Activated CD8-positive, alpha-beta T cell treated with anti-CD3 and anti-CD28 coated beads for 36 hours (primary cell): ENCODE measurements around the gene SEMA7A. TPM values are rescaled to one million over a fixed set of nuclear protein-coding genes. Genes with fewer than 3 reads are reported as not detected.
A peak's percentile ranks its signal among the peaks of the same experiment; 100 is the strongest.
"Not testable (repeated sequence)": the region's sequence is repeated elsewhere in the genome, so short reads cannot be mapped to it uniquely, and the experiment has no call there.

Experiments used
- ATAC-seq: fragments of 200-7000 bp; cut with Tn5 transposase; one replicate; pipeline ENCODE4 v1.10.0; 2021; ENCODE audit warnings: mild to moderate bottlenecking, moderate library complexity
- CTCF ChIA-PET: fragments of 350-600 bp; sonication (Branson Sonifier 250); formaldehyde crosslinking; loops from one replicate; lab custom pipeline; 2021; ENCODE audit warnings: antibody characterized with exemption; lab: Charles Lee
- POLR2A ChIA-PET: fragments of 350-600 bp; sonication (Branson Sonifier 250); formaldehyde crosslinking; loops from one replicate; lab custom pipeline; 2021; ENCODE audit warnings: antibody characterized with exemption; lab: Charles Lee
- DNase-seq: peaks from one replicate; pipeline ENCODE4 v3.0.0-alpha.2; 2020
- H3K27ac Mint-ChIP-seq: one replicate; pipeline ENCODE4 v1.8.0; 2021; ENCODE audit warnings: mild to moderate bottlenecking, mixed read lengths
- H3K27me3 Mint-ChIP-seq: one replicate; pipeline ENCODE4 v1.8.0; 2021; ENCODE audit warnings: mixed read lengths
- H3K36me3 Mint-ChIP-seq: one replicate; pipeline ENCODE4 v1.8.0; 2021; ENCODE audit warnings: low read depth, mixed read lengths
- H3K4me1 Mint-ChIP-seq: one replicate; pipeline ENCODE4 v1.8.0; 2021; ENCODE audit warnings: low read depth, mixed read lengths
- H3K4me3 Mint-ChIP-seq: one replicate; pipeline ENCODE4 v1.8.0; 2021; ENCODE audit warnings: mild to moderate bottlenecking, moderate library complexity, mixed read lengths
- H3K9me3 Mint-ChIP-seq: one replicate; pipeline ENCODE4 v1.8.0; 2021; ENCODE audit warnings: mixed read lengths
- intact Hi-C: fragments of 100-400 bp; cut with micrococcal nuclease; formaldehyde crosslinking; loops from one replicate; pipeline ENCODE4 v1.10.0; 2022
- total RNA-seq, 2 experiments: library from RNA; stranded (reverse); gene quantifications; one replicate each; pipeline ENCODE4 v1.2.3, GENCODE V29; 2021
- TF ChIP-seq, protein P1 (sequence below): fragments of 200-600 bp; IDR thresholded peaks from one replicate; pipeline ENCODE4 v1.8.0; 2022; ENCODE audit warnings: antibody characterized with exemption, mild to moderate bottlenecking

The SEMA7A gene
- total RNA-seq, 2 experiments from 2014 or later, result 62.4 TPM

GRCh38 chr15:74458473-74458872 lies 24.7 kb upstream of the SEMA7A start:
- Mint-ChIP-seq H3K27me3 (no peaks in the 10 kb centered on the region), H3K27ac (peak overlapping the region; percentile 7), H3K36me3 (peaks cover 32% of the 10 kb centered on the region), H3K4me3 (no peak overlapping the region), H3K4me1 (peaks cover 52% of the 10 kb centered on the region), H3K9me3 (no peaks in the 10 kb centered on the region)
- ATAC-seq (no peak), DNase-seq (no peak)
- POLR2A ChIA-PET, result interaction anchor here (0.7 to 1.7 kb wide), 2 partner anchors 11 to 79 kb away, joined by 3 read pairs; no protein-coding TSS in a partner anchor
- intact Hi-C loops, result no loop called here
- TF ChIP-seq, protein P1, sequence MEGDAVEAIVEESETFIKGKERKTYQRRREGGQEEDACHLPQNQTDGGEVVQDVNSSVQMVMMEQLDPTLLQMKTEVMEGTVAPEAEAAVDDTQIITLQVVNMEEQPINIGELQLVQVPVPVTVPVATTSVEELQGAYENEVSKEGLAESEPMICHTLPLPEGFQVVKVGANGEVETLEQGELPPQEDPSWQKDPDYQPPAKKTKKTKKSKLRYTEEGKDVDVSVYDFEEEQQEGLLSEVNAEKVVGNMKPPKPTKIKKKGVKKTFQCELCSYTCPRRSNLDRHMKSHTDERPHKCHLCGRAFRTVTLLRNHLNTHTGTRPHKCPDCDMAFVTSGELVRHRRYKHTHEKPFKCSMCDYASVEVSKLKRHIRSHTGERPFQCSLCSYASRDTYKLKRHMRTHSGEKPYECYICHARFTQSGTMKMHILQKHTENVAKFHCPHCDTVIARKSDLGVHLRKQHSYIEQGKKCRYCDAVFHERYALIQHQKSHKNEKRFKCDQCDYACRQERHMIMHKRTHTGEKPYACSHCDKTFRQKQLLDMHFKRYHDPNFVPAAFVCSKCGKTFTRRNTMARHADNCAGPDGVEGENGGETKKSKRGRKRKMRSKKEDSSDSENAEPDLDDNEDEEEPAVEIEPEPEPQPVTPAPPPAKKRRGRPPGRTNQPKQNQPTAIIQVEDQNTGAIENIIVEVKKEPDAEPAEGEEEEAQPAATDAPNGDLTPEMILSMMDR, result no peak
- CTCF ChIA-PET, result interaction anchor here (1.4 to 1.9 kb wide), 3 partner anchors 19 to 76 kb away, joined by 3 to 6 read pairs (median 5); no protein-coding TSS in a partner anchor

GRCh38 chr15:74457036-74457435 lies 23.3 kb upstream of the SEMA7A start:
- peaks cover 50% of the 10 kb centered on the region for H3K4me1 Mint-ChIP-seq
- CTCF ChIA-PET, result interaction anchor here (1.9 to 38.4 kb wide), 2 partner anchors 18 to 78 kb away, joined by 5 to 840 read pairs; no protein-coding TSS in a partner anchor

DNA sequence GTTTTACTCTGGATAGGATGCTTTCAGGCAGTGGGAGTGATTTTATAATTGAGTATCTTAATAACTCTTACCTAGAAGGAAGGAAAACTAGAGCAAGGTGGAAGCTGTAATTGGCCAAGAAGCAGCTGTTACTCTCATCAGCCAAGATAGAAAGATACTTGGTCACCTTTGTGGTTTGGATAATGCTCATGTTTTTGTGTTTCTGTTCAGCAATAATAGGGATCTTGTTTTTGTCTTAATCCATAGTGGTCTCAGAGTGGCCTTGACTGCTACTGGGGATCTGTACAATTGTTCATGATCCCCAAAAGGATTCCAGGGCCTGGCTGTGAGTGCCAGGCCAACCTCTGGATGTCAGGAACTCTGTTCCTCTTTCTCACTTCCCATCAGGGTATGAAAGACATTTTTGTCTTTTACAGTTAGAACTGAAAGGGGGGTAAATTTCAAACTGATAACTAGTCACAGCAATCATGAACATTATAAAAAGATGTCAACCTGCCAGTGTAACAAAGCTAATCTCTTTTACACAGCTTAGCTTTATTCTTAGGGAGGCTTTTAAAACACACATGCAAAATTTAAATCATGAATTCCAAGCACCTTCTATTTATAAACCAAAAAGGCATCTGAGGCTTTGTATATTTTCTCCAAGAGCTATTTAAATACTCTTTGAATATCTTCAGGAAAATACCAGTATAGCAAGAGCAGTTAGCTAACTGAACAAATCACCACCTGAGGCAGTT lies 21.2 kb upstream of the SEMA7A start:
- no peaks in the 10 kb centered on the region for H3K9me3 Mint-ChIP-seq
- ChIA-PET CTCF (interaction anchor here (1.0 to 38.4 kb wide), 6 partner anchors 11 to 482 kb away, joined by 3 to 840 read pairs (median 5); no protein-coding TSS in a partner anchor), POLR2A (interaction anchor here (0.7 to 1.4 kb wide), 4 partner anchors 52 to 86 kb away, joined by 3 read pairs; partner anchors contain the start of gene ARID3B)
- H3K27ac Mint-ChIP-seq, result peak overlapping the region; percentile 73
- ATAC-seq, result no peak
- H3K27me3 Mint-ChIP-seq, result no peaks in the 10 kb centered on the region
- DNase-seq, result no peak
- H3K36me3 Mint-ChIP-seq, result peaks cover 40% of the 10 kb centered on the region
- H3K4me3 Mint-ChIP-seq, result no peak overlapping the region
- TF ChIP-seq, protein P1, result no peak
- intact Hi-C loops, result no loop called here
- peaks cover 38% of the 10 kb centered on the region for H3K4me1 Mint-ChIP-seq

More at GRCh38 chr15:74457036-74457435, 23.3 kb upstream of the SEMA7A start:
- H3K27me3 Mint-ChIP-seq, DNase-seq, H3K27ac Mint-ChIP-seq, POLR2A ChIA-PET, intact Hi-C loops, H3K9me3 Mint-ChIP-seq, ATAC-seq, H3K4me3 Mint-ChIP-seq: not testable (repeated sequence)
- peaks cover 31% of the 10 kb centered on the region for H3K36me3 Mint-ChIP-seq

DNA sequence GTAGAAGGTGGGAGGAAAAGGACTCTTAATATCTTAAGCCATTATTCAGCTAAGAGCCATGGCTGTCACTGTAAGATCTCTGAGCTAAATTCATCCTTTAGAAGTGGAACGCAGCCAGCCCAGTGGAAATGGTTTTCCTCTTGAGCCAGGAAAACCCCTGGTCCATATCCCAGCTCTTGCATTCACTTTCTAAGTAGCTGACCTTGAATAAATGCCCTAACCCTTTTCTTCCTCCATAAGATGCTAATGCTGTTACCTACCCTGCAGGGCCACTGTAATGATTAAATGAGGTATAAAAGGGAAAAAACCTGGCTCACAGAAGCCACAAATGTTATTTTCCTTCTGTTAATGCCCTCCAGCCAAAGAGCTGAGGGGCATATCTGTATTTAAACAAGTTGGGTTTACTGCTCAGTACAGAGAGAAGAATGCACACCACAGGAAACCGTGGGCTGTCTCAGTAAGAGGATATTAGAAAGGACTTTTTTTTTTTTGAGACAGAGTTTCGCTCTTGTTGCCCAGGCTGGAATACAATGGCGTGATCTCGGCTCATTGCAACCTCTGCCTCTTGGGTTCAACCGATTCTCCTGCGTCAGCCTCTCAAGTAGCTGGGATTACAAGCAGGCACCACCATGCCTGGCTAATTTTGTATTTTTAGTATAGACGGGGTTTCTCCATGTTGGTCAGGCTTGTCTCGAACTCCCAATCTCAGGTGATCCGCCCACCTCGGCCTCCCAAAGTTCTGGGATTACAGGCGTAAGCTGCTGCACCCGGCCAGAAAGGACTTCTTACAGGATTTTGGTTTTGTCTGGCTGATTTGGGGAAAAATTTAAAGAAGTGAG lies 20.4 kb upstream of the SEMA7A start:
- CTCF ChIA-PET, result interaction anchor here (0.6 to 38.4 kb wide), 8 partner anchors 8 to 481 kb away, joined by 3 to 840 read pairs (median 4); no protein-coding TSS in a partner anchor
- ATAC-seq (peak; percentile 88), DNase-seq (peak; percentile 63)
- Mint-ChIP-seq H3K9me3 (no peaks in the 10 kb centered on the region), H3K27ac (peak overlapping the region; percentile 73), H3K4me1 (peaks cover 38% of the 10 kb centered on the region), H3K27me3 (no peaks in the 10 kb centered on the region), H3K4me3 (no peak overlapping the region), H3K36me3 (peaks cover 46% of the 10 kb centered on the region)
- POLR2A ChIA-PET, result interaction anchor here (0.7 to 1.8 kb wide), 3 partner anchors 12 to 81 kb away, joined by 3 to 9 read pairs (median 3); no protein-coding TSS in a partner anchor
- TF ChIP-seq, protein P1, result no peak
- intact Hi-C loops, result no loop called here
